MCF 10A (cell line): ENCODE data around the gene SLC7A9. TPM values are rescaled to one million over a fixed set of nuclear protein-coding genes. Genes with fewer than 3 reads are reported as not detected.
"Not testable (repeated sequence)": the region's sequence is repeated elsewhere in the genome, so short reads cannot be mapped to it uniquely, and the experiment has no call there.

Experiments
- BruUV-seq: library from RNA; stranded (reverse); fragments of 400-500 nt; replicated peaks from 2 replicates; lab custom pipeline; 2021; lab: Mats Ljungman, UMichigan
- CTCF ChIA-PET: fragments of 300-600 bp; sonication (Branson Sonifier 250); formaldehyde crosslinking; extraction: SDS; loops from one replicate; lab custom pipeline; 2021; ENCODE audit warnings: antibody characterized with exemption, inconsistent platforms; lab: Yijun Ruan, JAX
- POLR2A ChIA-PET: fragments of 300-600, 350-650 bp; sonication (Branson Sonifier 250); formaldehyde crosslinking; extraction: SDS; loops from one replicate; lab custom pipeline; 2020; ENCODE audit warnings: antibody characterized with exemption, inconsistent platforms; lab: Yijun Ruan, JAX
- DNase-seq: peaks from one replicate; pipeline ENCODE4 v3.0.0-alpha.2; 2018; ENCODE audit not compliant: unreplicated experiment
- H3K27ac Mint-ChIP-seq: one replicate; pipeline ENCODE4 v1.8.0; 2022; ENCODE audit warnings: mild to moderate bottlenecking, low read depth, mixed read lengths; ENCODE audit not compliant: unreplicated experiment
- H3K27me3 Mint-ChIP-seq: one replicate; pipeline ENCODE4 v1.8.0; 2022; ENCODE audit warnings: mixed read lengths; ENCODE audit not compliant: insufficient read depth, unreplicated experiment
- H3K36me3 Mint-ChIP-seq: one replicate; pipeline ENCODE4 v1.8.0; 2022; ENCODE audit warnings: mild to moderate bottlenecking, moderate library complexity, mixed read lengths; ENCODE audit not compliant: insufficient read depth, unreplicated experiment
- H3K4me1 Mint-ChIP-seq: one replicate; pipeline ENCODE4 v1.8.0; 2022; ENCODE audit warnings: mixed read lengths; ENCODE audit not compliant: insufficient read depth, unreplicated experiment
- H3K4me3 Mint-ChIP-seq: one replicate; pipeline ENCODE4 v1.8.0; 2022; ENCODE audit warnings: mild to moderate bottlenecking, moderate library complexity, mixed read lengths; ENCODE audit not compliant: unreplicated experiment
- H3K9me3 Mint-ChIP-seq: one replicate; pipeline ENCODE4 v1.8.0; 2022; ENCODE audit warnings: mixed read lengths; ENCODE audit not compliant: unreplicated experiment
- CTCF ChIP-seq: fragments of 200-600 bp; IDR thresholded peaks from one replicate; pipeline ENCODE4 v1.8.0; 2022; ENCODE audit warnings: antibody characterized with exemption, mild to moderate bottlenecking; ENCODE audit not compliant: unreplicated experiment
- intact Hi-C: fragments of 100-400 bp; cut with micrococcal nuclease; formaldehyde crosslinking; loops from 2 replicates; pipeline ENCODE4 v1.14.1; 2022
- total RNA-seq: library from RNA; stranded (reverse); gene quantifications from 2 replicates; pipeline ENCODE4 v1.2.3, GENCODE V29; 2022

The SLC7A9 gene
- total RNA-seq, 1 experiment from 2014 or later, result not detected

DNA sequence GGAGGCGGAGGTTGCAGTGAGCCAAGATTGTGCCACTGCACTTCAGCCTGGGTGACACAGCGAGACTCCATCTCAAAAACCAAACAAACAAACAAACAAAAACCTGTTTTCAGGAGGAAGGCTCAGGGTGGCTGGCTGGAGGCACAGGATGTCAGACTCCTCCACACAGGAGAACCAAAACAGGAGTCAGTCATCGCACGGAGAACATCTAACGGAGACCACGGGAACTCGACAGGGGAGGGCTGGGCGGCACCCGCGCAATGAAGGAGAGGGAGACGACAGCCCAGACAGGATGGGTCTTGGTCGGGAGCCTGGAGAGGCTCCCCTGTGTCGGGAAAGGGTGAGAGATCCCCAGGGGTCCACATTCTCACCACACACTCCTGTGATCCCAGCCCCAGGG is 20.8 kb upstream of the SLC7A9 start:
- POLR2A ChIA-PET, result no interaction called here
- BruUV-seq, result no TSS peak
- no peak overlapping the region for H3K27ac Mint-ChIP-seq

GRCh38 chr19:32889137-32889934 is 19.8 kb upstream of the SLC7A9 start:
- peaks cover 5% of the 10 kb centered on the region for H3K36me3 Mint-ChIP-seq
- ChIA-PET POLR2A (no interaction called here), CTCF (no interaction called here)
- peaks cover 8% of the 10 kb centered on the region for H3K9me3 Mint-ChIP-seq
- no peak for TF ChIP-seq CTCF
- no TSS peak for BruUV-seq
- no peaks in the 10 kb centered on the region for H3K4me1 Mint-ChIP-seq
- intact Hi-C loops, result no loop called here
- DNase-seq, result no peak
- no peak overlapping the region for H3K27ac Mint-ChIP-seq
- no peaks in the 10 kb centered on the region for H3K27me3 Mint-ChIP-seq
- H3K4me3 Mint-ChIP-seq, result no peak overlapping the region

More for the DNA sequence above, 20.8 kb upstream of the SLC7A9 start:
- Mint-ChIP-seq H3K27me3 (no peaks in the 10 kb centered on the region), H3K4me1 (no peaks in the 10 kb centered on the region), H3K9me3 (peaks cover 8% of the 10 kb centered on the region), H3K4me3 (no peak overlapping the region), H3K36me3 (peaks cover 5% of the 10 kb centered on the region)
- intact Hi-C loops, result no loop called here
- no peak for DNase-seq
- no peak for TF ChIP-seq CTCF
- CTCF ChIA-PET, result interaction anchor here (0.6 kb wide), 2 partner anchors 210 to 1108 kb away, joined by 3 read pairs; no protein-coding TSS in a partner anchor

DNA sequence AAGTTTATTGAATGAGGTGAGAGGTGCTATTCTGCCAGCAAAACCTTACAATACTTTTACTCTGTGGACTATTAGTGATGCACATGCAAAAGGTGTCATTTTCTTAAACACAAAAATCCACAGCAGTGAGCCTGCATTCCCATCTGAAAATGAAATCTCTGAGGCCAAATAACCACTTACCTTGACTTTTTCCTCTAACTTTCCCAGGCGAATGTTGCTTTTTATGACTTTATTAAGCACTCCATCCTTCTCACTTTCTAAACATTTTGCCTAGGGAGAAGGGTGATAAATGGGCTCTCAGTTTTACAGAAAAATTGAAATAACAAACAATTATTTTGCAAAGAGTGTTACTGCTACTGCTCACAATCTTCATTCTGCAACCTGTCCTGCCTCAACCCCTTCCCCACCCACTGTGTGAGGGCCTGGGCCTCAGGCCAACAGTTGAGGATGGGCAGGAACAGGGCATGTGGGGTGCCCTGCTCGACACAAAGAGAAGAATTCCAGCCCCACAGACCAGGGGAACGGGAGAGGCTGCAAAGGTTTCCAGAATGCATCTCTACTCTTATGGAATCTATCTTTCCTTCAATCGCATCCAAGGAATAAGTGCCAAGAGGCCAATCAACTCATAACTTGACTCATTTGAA is 18.1 kb upstream of the SLC7A9 start:
- peaks cover 5% of the 10 kb centered on the region for H3K36me3 Mint-ChIP-seq
- H3K9me3 Mint-ChIP-seq, result peaks cover 8% of the 10 kb centered on the region
- ChIA-PET POLR2A (no interaction called here), CTCF (no interaction called here)
- intact Hi-C loops, result no loop called here
- no peaks in the 10 kb centered on the region for H3K27me3 Mint-ChIP-seq
- BruUV-seq, result no TSS peak
- H3K4me3 Mint-ChIP-seq, result no peak overlapping the region
- no peak overlapping the region for H3K27ac Mint-ChIP-seq
- no peak for TF ChIP-seq CTCF
- no peaks in the 10 kb centered on the region for H3K4me1 Mint-ChIP-seq
- DNase-seq, result no peak

- TF ChIP-seq CTCF, result no peak
- BruUV-seq, result no TSS peak
- POLR2A ChIA-PET, result no interaction called here
- intact Hi-C loops, result no loop called here
- Mint-ChIP-seq H3K27ac (no peak overlapping the region), H3K36me3 (peaks cover 5% of the 10 kb centered on the region), H3K27me3 (no peaks in the 10 kb centered on the region), H3K4me3 (no peak overlapping the region), H3K9me3 (peaks cover under 1% of the 10 kb centered on the region), H3K4me1 (no peaks in the 10 kb centered on the region)
- CTCF ChIA-PET, result no interaction called here
- DNase-seq, result no peak
Observed at GRCh38 chr19:32886241-32886640, 16.7 kb upstream of the SLC7A9 start.

GRCh38 chr19:32885255-32885654 is 15.7 kb upstream of the SLC7A9 start:
- H3K27me3 Mint-ChIP-seq, H3K27ac Mint-ChIP-seq, intact Hi-C loops, DNase-seq, POLR2A ChIA-PET, BruUV-seq, H3K9me3 Mint-ChIP-seq, H3K36me3 Mint-ChIP-seq, H3K4me3 Mint-ChIP-seq, H3K4me1 Mint-ChIP-seq: not testable (repeated sequence)
- CTCF ChIA-PET, result interaction anchor here (0.7 kb wide), 1 partner anchor 191 kb away, joined by 3 read pairs; no protein-coding TSS in a partner anchor
